ENCODE data around the gene NIPSNAP2. TPM values are rescaled to one million over a fixed set of nuclear protein-coding genes. Genes with fewer than 3 reads are reported as not detected.

NIPSNAP2 gene
- total and polyA plus RNA-seq, 2 of the 13 experiments (the other 11 are each of a cell fraction or from before 2014, with no cell fraction given) = 40.3 to 61.5 TPM

- TF ChIP-seq ZBTB38 (CRISPR knock-in tag; IDR thresholded peaks at IDR 0.05) = peak; percentile 61; the same call in 1 of the 2 replicates
- 0 out of 2 replicates have a peak, but pooled peaks have one; percentile 24 for TF ChIP-seq ZNF614 (CRISPR knock-in tag; IDR thresholded peaks at IDR 0.05; ENCODE audit: borderline replicate concordance)
- TF ChIP-seq, protein P1, sequence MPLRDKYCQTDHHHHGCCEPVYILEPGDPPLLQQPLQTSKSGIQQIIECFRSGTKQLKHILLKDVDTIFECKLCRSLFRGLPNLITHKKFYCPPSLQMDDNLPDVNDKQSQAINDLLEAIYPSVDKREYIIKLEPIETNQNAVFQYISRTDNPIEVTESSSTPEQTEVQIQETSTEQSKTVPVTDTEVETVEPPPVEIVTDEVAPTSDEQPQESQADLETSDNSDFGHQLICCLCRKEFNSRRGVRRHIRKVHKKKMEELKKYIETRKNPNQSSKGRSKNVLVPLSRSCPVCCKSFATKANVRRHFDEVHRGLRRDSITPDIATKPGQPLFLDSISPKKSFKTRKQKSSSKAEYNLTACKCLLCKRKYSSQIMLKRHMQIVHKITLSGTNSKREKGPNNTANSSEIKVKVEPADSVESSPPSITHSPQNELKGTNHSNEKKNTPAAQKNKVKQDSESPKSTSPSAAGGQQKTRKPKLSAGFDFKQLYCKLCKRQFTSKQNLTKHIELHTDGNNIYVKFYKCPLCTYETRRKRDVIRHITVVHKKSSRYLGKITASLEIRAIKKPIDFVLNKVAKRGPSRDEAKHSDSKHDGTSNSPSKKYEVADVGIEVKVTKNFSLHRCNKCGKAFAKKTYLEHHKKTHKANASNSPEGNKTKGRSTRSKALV (CRISPR knock-in tag; IDR thresholded peaks at IDR 0.05) = peak; percentile 68
- TF ChIP-seq POGK (CRISPR knock-in tag; conservative IDR thresholded peaks at IDR 0.05) = peak; percentile 71; the same call in 1 of the 2 replicates
- peak; percentile 36; the same call in 1 of the 2 replicates for TF ChIP-seq HIVEP1 (CRISPR knock-in tag; IDR thresholded peaks at IDR 0.05)
- peak; percentile 97 for TF ChIP-seq ZFX (CRISPR knock-in tag; IDR thresholded peaks at IDR 0.05; ENCODE audit: low read depth)
- TF ChIP-seq ZNF18 (CRISPR knock-in tag; IDR thresholded peaks at IDR 0.05; ENCODE audit: insufficient replicate concordance) = no peak
- peak; percentile 75 for TF ChIP-seq ZNF160 (CRISPR knock-in tag; IDR thresholded peaks at IDR 0.05)
- TF ChIP-seq, protein P2, sequence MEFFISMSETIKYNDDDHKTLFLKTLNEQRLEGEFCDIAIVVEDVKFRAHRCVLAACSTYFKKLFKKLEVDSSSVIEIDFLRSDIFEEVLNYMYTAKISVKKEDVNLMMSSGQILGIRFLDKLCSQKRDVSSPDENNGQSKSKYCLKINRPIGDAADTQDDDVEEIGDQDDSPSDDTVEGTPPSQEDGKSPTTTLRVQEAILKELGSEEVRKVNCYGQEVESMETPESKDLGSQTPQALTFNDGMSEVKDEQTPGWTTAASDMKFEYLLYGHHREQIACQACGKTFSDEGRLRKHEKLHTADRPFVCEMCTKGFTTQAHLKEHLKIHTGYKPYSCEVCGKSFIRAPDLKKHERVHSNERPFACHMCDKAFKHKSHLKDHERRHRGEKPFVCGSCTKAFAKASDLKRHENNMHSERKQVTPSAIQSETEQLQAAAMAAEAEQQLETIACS (CRISPR knock-in tag; IDR thresholded peaks at IDR 0.05) = peak; percentile 37; the same call in 1 of the 2 replicates
- peak; percentile 9; the same call in 1 of the 2 replicates for TF ChIP-seq NFYC (CRISPR knock-in tag; IDR thresholded peaks at IDR 0.05)
- TF ChIP-seq SNAPC4 (CRISPR knock-in tag; IDR thresholded peaks at IDR 0.05) = no peak
- TF ChIP-seq ZSCAN20 (CRISPR knock-in tag; IDR thresholded peaks at IDR 0.05; ENCODE audit: borderline replicate concordance) = peak; percentile 71; the same call in 1 of the 2 replicates
- TF ChIP-seq TGIF2 (CRISPR knock-in tag; IDR thresholded peaks at IDR 0.05) = peak; percentile 51; the same call in 1 of the 2 replicates
- no peak for TF ChIP-seq SRSF4 (IDR thresholded peaks at IDR 0.05; ENCODE audit: low read depth, low read length, poor library complexity, severe bottlenecking)
These were observed at the start of gene NIPSNAP2 (continued) for GRCh38 chr7:55964261-55965099.
